Endothelial cell (in vitro differentiated cells): ENCODE results near the gene PEX16. TPM values are rescaled to one million over a fixed set of nuclear protein-coding genes. Genes with fewer than 3 reads are reported as not detected.
A peak's percentile ranks its signal among the peaks of the same experiment; 100 is the strongest.

Experiments used
- DNase-seq: peaks from one replicate; pipeline ENCODE4 v3.0.0; 2021; ENCODE audit warnings: low spot score
- H3K27ac Mint-ChIP-seq: one replicate; pipeline ENCODE4 v1.8.0; 2021; ENCODE audit warnings: mixed read lengths, inconsistent platforms; ENCODE audit not compliant: unreplicated experiment
- H3K27me3 Mint-ChIP-seq: one replicate; pipeline ENCODE4 v1.8.0; 2021; ENCODE audit warnings: mild to moderate bottlenecking, moderate library complexity, mixed read lengths, inconsistent platforms; ENCODE audit not compliant: unreplicated experiment
- H3K36me3 Mint-ChIP-seq: one replicate; pipeline ENCODE4 v1.8.0; 2021; ENCODE audit warnings: mild to moderate bottlenecking, low read depth, mixed read lengths, inconsistent platforms; ENCODE audit not compliant: unreplicated experiment
- H3K4me1 Mint-ChIP-seq: one replicate; pipeline ENCODE4 v1.8.0; 2021; ENCODE audit warnings: mild to moderate bottlenecking, mixed read lengths, inconsistent platforms; ENCODE audit not compliant: unreplicated experiment
- H3K4me3 Mint-ChIP-seq: one replicate; pipeline ENCODE4 v1.8.0; 2021; ENCODE audit warnings: mild to moderate bottlenecking, mixed read lengths, inconsistent platforms; ENCODE audit not compliant: unreplicated experiment
- H3K9me3 Mint-ChIP-seq: one replicate; pipeline ENCODE4 v1.8.0; 2021; ENCODE audit warnings: mixed read lengths, inconsistent platforms; ENCODE audit not compliant: unreplicated experiment
- CTCF ChIP-seq: fragments of 200-600 bp; sonication (generic); IDR thresholded peaks from one replicate; pipeline ENCODE4 v1.5.0; 2021; ENCODE audit warnings: antibody characterized with exemption; ENCODE audit not compliant: unreplicated experiment
- total RNA-seq: library from RNA; stranded (reverse); fragmentation: NEBNext Ultra II Directional; extraction: Animal tissue kit (Norgen Biotek cat#: 25700); gene quantifications from one replicate; pipeline ENCODE4 v1.2.1, GENCODE V29; 2021; ENCODE audit not compliant: unreplicated experiment

The PEX16 gene
- total RNA-seq, 1 donor from 2014 or later: 28.1 TPM

GRCh38 chr11:45941285-45941684, 23.6 kb upstream of the PEX16 start:
- no peak overlapping the region for H3K4me3 Mint-ChIP-seq
- no peak for DNase-seq
- H3K36me3 Mint-ChIP-seq: peaks cover 12% of the 10 kb centered on the region
- H3K27ac Mint-ChIP-seq: no peak overlapping the region
- no peak for TF ChIP-seq CTCF
- peaks cover 6% of the 10 kb centered on the region for H3K27me3 Mint-ChIP-seq
- H3K4me1 Mint-ChIP-seq: no peaks in the 10 kb centered on the region
- H3K9me3 Mint-ChIP-seq: no peaks in the 10 kb centered on the region

GRCh38 chr11:45939836-45940235, 22.2 kb upstream of the PEX16 start:
- DNase-seq: no peak
- Mint-ChIP-seq H3K27ac (no peak overlapping the region), H3K4me1 (no peaks in the 10 kb centered on the region), H3K9me3 (no peaks in the 10 kb centered on the region), H3K4me3 (no peak overlapping the region), H3K36me3 (peaks cover 5% of the 10 kb centered on the region), H3K27me3 (peaks cover 2% of the 10 kb centered on the region)
- TF ChIP-seq CTCF: no peak

- Mint-ChIP-seq H3K9me3 (no peaks in the 10 kb centered on the region), H3K36me3 (peaks cover 5% of the 10 kb centered on the region), H3K27me3 (no peaks in the 10 kb centered on the region), H3K4me1 (no peaks in the 10 kb centered on the region), H3K4me3 (no peak overlapping the region), H3K27ac (no peak overlapping the region)
- no peak for TF ChIP-seq CTCF
- no peak for DNase-seq
Measured at GRCh38 chr11:45937916-45938315, 20.2 kb upstream of the PEX16 start.

- peaks cover 1% of the 10 kb centered on the region for H3K27me3 Mint-ChIP-seq
- H3K36me3 Mint-ChIP-seq: peaks cover 13% of the 10 kb centered on the region
- peak overlapping the region; percentile 23 for H3K4me3 Mint-ChIP-seq
- no peaks in the 10 kb centered on the region for H3K9me3 Mint-ChIP-seq
- H3K4me1 Mint-ChIP-seq: no peaks in the 10 kb centered on the region
- DNase-seq: no peak
- H3K27ac Mint-ChIP-seq: no peak overlapping the region
- no peak for TF ChIP-seq CTCF
Measured at GRCh38 chr11:45936511-45937054, 18.9 kb upstream of the PEX16 start.

GRCh38 chr11:45935349-45936064, 17.8 kb upstream of the PEX16 start:
- TF ChIP-seq CTCF: no peak
- DNase-seq: no peak
- Mint-ChIP-seq H3K4me3 (no peak overlapping the region), H3K27me3 (peaks cover 5% of the 10 kb centered on the region), H3K27ac (no peak overlapping the region), H3K9me3 (no peaks in the 10 kb centered on the region), H3K36me3 (peaks cover 15% of the 10 kb centered on the region), H3K4me1 (no peaks in the 10 kb centered on the region)
